PFSK-1 (cell line): ENCODE data around the gene STARD13.

Experiments
- POLR2AphosphoS5 ChIP-seq: IDR thresholded peaks from 2 replicates; pipeline ENCODE4 v1.6.1; 2012; ENCODE audit warnings: low read depth, mild to moderate bottlenecking, control low read depth, low read length, moderate library complexity
- REST ChIP-seq, 2 experiments: IDR thresholded peaks; 2 replicates each; pipeline versions ENCODE4 v1.6.1 to v1.8.0; 2011 to 2012; ENCODE audit warnings: low read depth in 2 of 2, low read length in 2 of 2, control low read depth in 1 of 2, inconsistent platforms in 1 of 2, mild to moderate bottlenecking in 1 of 2, moderate library complexity in 1 of 2; ENCODE audit not compliant: insufficient read depth in 1 of 2
- SIN3A ChIP-seq: IDR thresholded peaks from 2 replicates; pipeline ENCODE4 v1.6.1; 2012; ENCODE audit warnings: mild to moderate bottlenecking, low read length, moderate library complexity, borderline replicate concordance; ENCODE audit not compliant: insufficient read depth

DNA sequence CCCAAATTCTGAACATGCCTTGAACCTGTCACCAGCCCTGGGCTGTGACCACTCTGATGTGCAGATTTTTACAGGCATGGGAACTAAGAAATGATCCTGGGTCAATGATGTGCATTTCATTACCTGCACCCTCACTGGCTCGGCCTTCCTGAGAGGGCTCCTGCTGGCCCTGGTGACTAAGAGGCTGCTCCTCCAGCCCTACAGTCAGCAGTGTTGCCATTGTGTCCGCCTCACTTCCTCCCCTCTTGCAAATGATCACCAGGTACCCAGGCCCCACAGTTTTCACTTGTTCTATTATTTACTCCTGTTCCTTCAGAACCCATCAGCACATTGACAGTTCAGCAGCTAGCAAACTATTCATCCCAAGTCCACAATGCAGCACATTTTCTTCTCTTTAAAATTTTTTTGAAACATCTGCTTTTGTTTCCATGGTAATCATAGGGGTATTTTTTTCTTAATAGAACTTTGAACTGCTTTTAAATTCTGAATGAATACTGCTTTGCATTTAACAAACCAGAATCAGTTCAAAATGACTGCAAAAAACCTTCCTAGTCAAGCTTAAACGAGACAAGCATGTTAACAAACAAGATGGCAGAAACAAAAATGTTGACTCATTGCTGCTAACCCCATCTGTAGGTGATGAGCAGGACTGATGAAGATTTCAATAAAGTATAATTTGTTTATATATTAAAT, 29.3 kb downstream of the STARD13 start:
- no peak for TF ChIP-seq POLR2AphosphoS5
- no peak for TF ChIP-seq REST (IDR thresholded peaks at IDR 0.05; ENCODE audit: insufficient read depth in 1 of 2, low read depth in 2 of 2, low read length in 2 of 2)
- TF ChIP-seq SIN3A, result no peak
